ENCODE results near the gene PRDX5.

Gene PRDX5

DNA sequence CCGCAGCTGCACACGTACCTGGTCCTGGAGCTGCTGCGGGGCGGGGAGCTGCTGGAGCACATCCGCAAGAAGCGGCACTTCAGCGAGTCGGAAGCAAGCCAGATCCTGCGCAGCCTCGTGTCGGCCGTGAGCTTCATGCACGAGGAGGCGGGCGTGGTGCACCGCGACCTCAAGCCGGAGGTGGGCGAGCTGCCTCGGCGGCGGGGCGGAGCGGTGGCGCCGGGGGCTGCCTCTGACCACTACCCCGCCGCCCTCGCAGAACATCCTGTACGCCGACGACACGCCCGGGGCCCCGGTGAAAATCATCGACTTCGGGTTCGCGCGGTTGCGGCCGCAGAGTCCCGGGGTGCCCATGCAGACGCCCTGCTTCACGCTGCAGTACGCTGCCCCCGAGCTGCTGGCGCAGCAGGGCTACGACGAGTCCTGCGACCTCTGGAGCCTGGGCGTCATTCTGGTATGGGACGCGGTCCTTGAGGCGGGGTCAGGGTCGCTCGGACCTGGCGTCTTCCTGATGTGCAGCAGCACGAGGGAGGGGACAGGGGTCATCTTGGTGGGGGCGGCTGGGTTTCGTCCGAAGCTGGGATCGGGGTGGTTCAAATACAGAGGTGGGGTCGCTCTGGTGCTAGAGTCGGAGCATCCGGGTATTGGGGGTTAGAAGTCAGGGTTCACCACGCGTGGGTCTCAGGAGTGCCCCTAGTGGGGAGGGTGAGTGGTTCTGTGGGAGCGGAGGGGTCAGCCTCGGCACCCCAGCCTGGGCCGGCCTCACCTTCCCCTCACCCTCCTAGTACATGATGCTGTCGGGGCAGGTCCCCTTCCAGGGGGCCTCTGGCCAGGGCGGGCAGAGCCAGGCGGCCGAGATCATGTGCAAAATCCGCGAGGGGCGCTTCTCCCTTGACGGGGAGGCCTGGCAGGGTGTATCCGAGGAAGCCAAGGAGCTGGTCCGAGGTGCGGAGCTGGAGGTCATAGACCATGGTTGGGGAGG, 51.8 kb downstream of the PRDX5 start:
- no peak for DNase-seq
- in situ Hi-C loops (cut with HindIII; ENCODE audit: low pct_ligation_motif_present, low pct_unique_long_range_greater_than_20kb, low sequenced_read_pairs) = no loop called here

GRCh38 chr11:64371201-64371600, 53.3 kb downstream of the PRDX5 start:
- in situ Hi-C loops (cut with HindIII; ENCODE audit: low pct_ligation_motif_present, low pct_unique_long_range_greater_than_20kb, low sequenced_read_pairs) = no loop called here
- no peak for DNase-seq

Measured in ACHN (cell line).